Right lobe of liver (tissue), 6 donors: Measurements from ENCODE around the gene SNX9. TPM values are rescaled to one million over a fixed set of nuclear protein-coding genes. Genes with fewer than 3 reads are reported as not detected.
A peak's percentile ranks its signal among the peaks of the same experiment; 100 is the strongest.

Experiments used
- ATAC-seq, 4 donors: fragments of 200-7000 bp; cut with Tn5 transposase; one replicate each; pipeline ENCODE4 v1.9.1; 2020; ENCODE audit warnings: mild to moderate bottlenecking in 4 of 4, moderate library complexity in 4 of 4
- DNase-seq, 3 donors: peaks; one replicate each; pipeline ENCODE4 v3.0.0-alpha.2; 2020
- H3K27ac ChIP-seq, 3 donors: fragments of 200-600 bp; one replicate each; pipeline ENCODE4 v1.8.0; 2022
- H3K27me3 ChIP-seq, 2 donors: fragments of 200-600 bp; one replicate each; pipeline ENCODE4 v1.8.0; 2022
- H3K36me3 ChIP-seq, 4 donors: fragments of 200-600 bp; sonication (generic) in 1 of 4; one replicate each; pipeline versions ENCODE4 v1.5.1 to v1.8.0; 2017 to 2022; ENCODE audit warnings: control low read depth in 1 of 4
- H3K4me1 ChIP-seq, 4 donors: fragments of 200-600 bp; sonication (generic) in 1 of 4; one replicate each; pipeline versions ENCODE4 v1.5.1 to v1.8.0; 2017 to 2022; ENCODE audit warnings: control low read depth in 1 of 4
- H3K4me3 ChIP-seq, 3 donors: fragments of 200-600 bp; one replicate each; pipeline ENCODE4 v1.8.0; 2022
- H3K9me3 ChIP-seq, 4 donors: fragments of 200-600 bp; sonication (generic) in 1 of 4; one replicate each; pipeline versions ENCODE4 v1.5.1 to v1.8.0; 2017 to 2022; ENCODE audit warnings: control low read depth in 1 of 4
- POLR2A ChIP-seq: fragments of 450-650 bp; IDR thresholded peaks from one replicate; pipeline ENCODE4 v1.6.1; 2017; ENCODE audit warnings: antibody characterized with exemption, mild to moderate bottlenecking
- WGBS: methylation state at CpG from one replicate; pipeline ENCODE4 v1.1.6; 2018; ENCODE audit warnings: low coverage, low lambda C conversion rate; ENCODE audit not compliant: insufficient coverage; ENCODE audit errors: missing lambda C conversion rate; 5-methylcytosine and 5-hydroxymethylcytosine counted together
- intact Hi-C, 2 donors: fragments of 100-400 bp; cut with DNase I; formaldehyde crosslinking; loops; one replicate each; pipeline versions ENCODE4 v1.11.2 to v1.14.1; 2022
- total RNA-seq, 6 experiments: library from RNA; depleted of rRNA in 2 of 6; stranded (reverse); fragments of >200 nt in 2 of 6; fragmentation: NEBNext Ultra II Directional in 3 of 6; extraction: Animal tissue kit (Norgen Biotek cat#: 25700) in 3 of 6; gene quantifications; one replicate each; pipeline versions ENCODE4 v1.1.0 to v1.2.4, GENCODE V29; 2016 to 2023
- TF ChIP-seq, protein P1 (sequence below), 4 donors: fragments of 200-600 bp in 3 of 4; fragments of 450-650 bp in 1 of 4; IDR thresholded peaks; one replicate each; pipeline versions ENCODE4 v1.5.1 to v1.8.0; 2016 to 2022; ENCODE audit warnings: antibody characterized with exemption in 4 of 4, mild to moderate bottlenecking in 2 of 4
- donor health status: DM: no; HTN: yes; CAD: no.
- donor health status: DM: no; HTN: no; CAD: no.
- donor health status: DM: no; HTN: no; CAD: no.
- donor health status: DM: no; HTN: yes; CAD: no.
- donor health status: DM: no; HTN: yes; CAD: no.

Gene SNX9
- total RNA-seq, 6 experiments from 2014 or later: 24.6 to 38.0 (median 29.3) TPM

DNA sequence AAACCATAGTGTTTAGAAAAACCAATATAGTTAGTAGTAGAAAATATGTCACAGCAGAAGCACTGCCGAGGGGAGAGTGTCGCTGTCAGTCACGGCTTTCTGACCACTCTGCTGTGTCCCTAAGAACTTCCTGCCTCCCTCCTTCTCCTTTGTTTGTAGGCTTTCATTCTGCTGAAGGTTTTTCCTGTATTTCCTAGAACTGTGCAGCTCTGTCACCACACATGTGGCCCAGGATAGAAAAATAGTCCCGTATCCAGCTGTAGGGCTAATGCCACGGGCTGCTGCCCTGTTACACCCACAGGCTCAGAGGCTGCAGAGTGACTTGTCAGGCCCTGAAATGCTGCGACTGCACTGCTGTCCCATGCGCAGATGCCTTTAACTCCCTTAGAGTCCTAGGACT is 106.0 kb downstream of the SNX9 start:
- ATAC-seq (peak in 3 of 4 donors; percentile 25 to 29 (median 25)), DNase-seq (no peak)
- Histone ChIP-seq H3K4me1 (no peaks in the 10 kb centered on the region), H3K4me3 (no peak overlapping the region), H3K27me3 (no peaks in the 10 kb centered on the region), H3K27ac (no peak overlapping the region), H3K9me3 (no peaks in the 10 kb centered on the region), H3K36me3 (peaks cover 0 to 86% (median 14%) of the 10 kb centered on the region in 4 donors)
- TF ChIP-seq, protein P1, sequence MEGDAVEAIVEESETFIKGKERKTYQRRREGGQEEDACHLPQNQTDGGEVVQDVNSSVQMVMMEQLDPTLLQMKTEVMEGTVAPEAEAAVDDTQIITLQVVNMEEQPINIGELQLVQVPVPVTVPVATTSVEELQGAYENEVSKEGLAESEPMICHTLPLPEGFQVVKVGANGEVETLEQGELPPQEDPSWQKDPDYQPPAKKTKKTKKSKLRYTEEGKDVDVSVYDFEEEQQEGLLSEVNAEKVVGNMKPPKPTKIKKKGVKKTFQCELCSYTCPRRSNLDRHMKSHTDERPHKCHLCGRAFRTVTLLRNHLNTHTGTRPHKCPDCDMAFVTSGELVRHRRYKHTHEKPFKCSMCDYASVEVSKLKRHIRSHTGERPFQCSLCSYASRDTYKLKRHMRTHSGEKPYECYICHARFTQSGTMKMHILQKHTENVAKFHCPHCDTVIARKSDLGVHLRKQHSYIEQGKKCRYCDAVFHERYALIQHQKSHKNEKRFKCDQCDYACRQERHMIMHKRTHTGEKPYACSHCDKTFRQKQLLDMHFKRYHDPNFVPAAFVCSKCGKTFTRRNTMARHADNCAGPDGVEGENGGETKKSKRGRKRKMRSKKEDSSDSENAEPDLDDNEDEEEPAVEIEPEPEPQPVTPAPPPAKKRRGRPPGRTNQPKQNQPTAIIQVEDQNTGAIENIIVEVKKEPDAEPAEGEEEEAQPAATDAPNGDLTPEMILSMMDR (IDR thresholded peaks at IDR 0.05): no peak
- TF ChIP-seq POLR2A: no peak
- 63% methylated on average over 7 of the region's 7 CpGs for WGBS
- intact Hi-C loops: no loop called here

DNA sequence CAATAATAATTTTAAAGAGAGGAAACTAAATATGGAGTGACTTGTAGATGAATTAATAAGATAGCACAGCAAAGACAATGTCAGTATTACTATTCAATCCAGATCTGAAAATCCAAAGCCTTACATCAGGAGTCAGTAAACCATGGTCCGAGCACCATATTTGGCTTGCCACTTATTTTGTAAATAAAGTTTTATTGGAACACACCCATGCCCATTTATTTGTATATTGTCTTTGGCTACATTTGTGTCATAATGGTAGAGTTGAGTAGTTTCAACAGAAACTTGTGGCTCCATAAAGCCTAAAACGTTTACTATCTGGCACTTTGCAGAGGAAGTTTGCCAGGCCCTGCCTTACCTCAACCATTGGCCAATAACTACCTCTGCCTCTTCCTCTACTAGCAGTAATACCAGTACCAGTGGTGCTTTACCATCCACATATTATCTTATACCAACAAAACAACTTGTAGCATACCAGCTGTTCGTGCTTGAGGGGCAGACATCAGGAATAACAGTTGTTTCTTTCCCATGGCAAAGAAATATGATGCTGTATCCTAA is 106.8 kb downstream of the SNX9 start:
- intact Hi-C loops: no loop called here
- WGBS: 75% methylated on average over 3 of the region's 3 CpGs
- ATAC-seq: no peak
- peaks cover 0 to 85% (median 18%) of the 10 kb centered on the region in 4 donors for H3K36me3 ChIP-seq
- no peak overlapping the region for H3K4me3 ChIP-seq
- H3K27me3 ChIP-seq: no peaks in the 10 kb centered on the region
- TF ChIP-seq, protein P1 (IDR thresholded peaks at IDR 0.05): no peak
- DNase-seq: no peak
- H3K9me3 ChIP-seq: no peaks in the 10 kb centered on the region
- no peak overlapping the region for H3K27ac ChIP-seq
- no peaks in the 10 kb centered on the region for H3K4me1 ChIP-seq

DNA sequence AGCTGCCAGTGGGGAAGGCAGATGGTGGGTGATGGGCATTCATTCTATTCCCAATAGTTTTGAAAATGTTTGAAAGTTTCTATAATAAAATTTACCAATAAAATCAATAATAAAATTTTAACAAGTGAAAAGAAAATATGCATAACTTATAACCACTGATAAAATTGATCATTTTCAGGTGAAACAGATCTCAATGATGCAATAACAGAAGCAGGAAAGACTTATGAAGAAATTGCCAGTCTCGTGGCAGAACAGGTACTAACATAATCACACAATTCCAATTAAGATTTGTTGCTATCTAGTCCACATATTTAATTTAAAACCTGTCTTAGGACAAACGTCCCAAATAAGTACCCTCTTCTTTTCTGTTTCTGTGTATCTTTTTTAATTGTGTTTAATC is 112.7 kb downstream of the SNX9 start:
- intact Hi-C loops: no loop called here
- no peaks in the 10 kb centered on the region for H3K27me3 ChIP-seq
- DNase-seq (no peak), ATAC-seq (no peak)
- peaks cover 0 to 7% (median 0%) of the 10 kb centered on the region in 4 donors for H3K4me1 ChIP-seq
- peaks cover 5 to 78% (median 27%) of the 10 kb centered on the region in 4 donors for H3K36me3 ChIP-seq
- WGBS: 46% methylated on average over 2 of the region's 2 CpGs
- H3K4me3 ChIP-seq: no peak overlapping the region
- H3K9me3 ChIP-seq: no peaks in the 10 kb centered on the region
- TF ChIP-seq, protein P1 (IDR thresholded peaks at IDR 0.05): no peak
- TF ChIP-seq POLR2A: no peak
- no peak overlapping the region for H3K27ac ChIP-seq

DNA sequence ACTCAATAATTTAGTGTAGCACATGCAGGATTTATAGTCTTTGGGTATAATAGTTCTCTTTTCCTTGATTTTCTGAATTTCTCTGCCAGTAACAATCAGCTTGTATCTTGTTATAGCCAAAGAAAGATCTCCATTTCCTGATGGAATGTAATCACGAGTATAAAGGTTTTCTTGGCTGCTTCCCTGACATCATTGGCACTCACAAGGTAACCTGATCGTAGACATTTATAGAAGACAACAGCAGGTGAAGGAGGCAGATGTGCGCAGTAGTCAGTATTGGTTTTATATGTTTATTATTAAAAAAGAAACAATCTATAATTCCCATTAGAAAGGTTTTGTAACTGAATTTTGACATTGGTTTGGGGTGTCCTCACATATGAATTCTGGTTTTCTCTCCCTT is 114.3 kb downstream of the SNX9 start:
- Histone ChIP-seq H3K4me3 (no peak overlapping the region), H3K4me1 (peaks cover 0 to 7% (median 0%) of the 10 kb centered on the region in 4 donors), H3K9me3 (no peaks in the 10 kb centered on the region), H3K36me3 (peaks cover 5 to 81% (median 34%) of the 10 kb centered on the region in 4 donors), H3K27me3 (no peaks in the 10 kb centered on the region), H3K27ac (no peak overlapping the region)
- 90% methylated on average over 3 of the region's 3 CpGs for WGBS
- TF ChIP-seq, protein P1 (IDR thresholded peaks at IDR 0.05): no peak
- no peak for TF ChIP-seq POLR2A
- DNase-seq (no peak), ATAC-seq (no peak)
- intact Hi-C loops: no loop called here
